Measurements from ENCODE around the gene NR1I2.

- TF ChIP-seq, protein P1, sequence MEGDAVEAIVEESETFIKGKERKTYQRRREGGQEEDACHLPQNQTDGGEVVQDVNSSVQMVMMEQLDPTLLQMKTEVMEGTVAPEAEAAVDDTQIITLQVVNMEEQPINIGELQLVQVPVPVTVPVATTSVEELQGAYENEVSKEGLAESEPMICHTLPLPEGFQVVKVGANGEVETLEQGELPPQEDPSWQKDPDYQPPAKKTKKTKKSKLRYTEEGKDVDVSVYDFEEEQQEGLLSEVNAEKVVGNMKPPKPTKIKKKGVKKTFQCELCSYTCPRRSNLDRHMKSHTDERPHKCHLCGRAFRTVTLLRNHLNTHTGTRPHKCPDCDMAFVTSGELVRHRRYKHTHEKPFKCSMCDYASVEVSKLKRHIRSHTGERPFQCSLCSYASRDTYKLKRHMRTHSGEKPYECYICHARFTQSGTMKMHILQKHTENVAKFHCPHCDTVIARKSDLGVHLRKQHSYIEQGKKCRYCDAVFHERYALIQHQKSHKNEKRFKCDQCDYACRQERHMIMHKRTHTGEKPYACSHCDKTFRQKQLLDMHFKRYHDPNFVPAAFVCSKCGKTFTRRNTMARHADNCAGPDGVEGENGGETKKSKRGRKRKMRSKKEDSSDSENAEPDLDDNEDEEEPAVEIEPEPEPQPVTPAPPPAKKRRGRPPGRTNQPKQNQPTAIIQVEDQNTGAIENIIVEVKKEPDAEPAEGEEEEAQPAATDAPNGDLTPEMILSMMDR (IDR thresholded peaks at IDR 0.05; ENCODE audit: low read depth, low read length, poor library complexity, severe bottlenecking) = no peak
- TF ChIP-seq EZH2phosphoT487 (IDR thresholded peaks at IDR 0.05; ENCODE audit: borderline replicate concordance, low read length) = no peak
These were observed 37.9 kb downstream of the NR1I2 start for GRCh38 chr3:119819806-119820205.
